GM18502 (cell line): ENCODE measurements around the gene ATP6V0D1.

ENCODE experiments used
- ATAC-seq: cut with Tn5 transposase; IDR thresholded peaks from one replicate; pipeline ENCODE4 v1.9.1; 2021; ENCODE audit warnings: mild to moderate bottlenecking; ENCODE audit not compliant: unreplicated experiment, poor library complexity

Gene ATP6V0D1

DNA sequence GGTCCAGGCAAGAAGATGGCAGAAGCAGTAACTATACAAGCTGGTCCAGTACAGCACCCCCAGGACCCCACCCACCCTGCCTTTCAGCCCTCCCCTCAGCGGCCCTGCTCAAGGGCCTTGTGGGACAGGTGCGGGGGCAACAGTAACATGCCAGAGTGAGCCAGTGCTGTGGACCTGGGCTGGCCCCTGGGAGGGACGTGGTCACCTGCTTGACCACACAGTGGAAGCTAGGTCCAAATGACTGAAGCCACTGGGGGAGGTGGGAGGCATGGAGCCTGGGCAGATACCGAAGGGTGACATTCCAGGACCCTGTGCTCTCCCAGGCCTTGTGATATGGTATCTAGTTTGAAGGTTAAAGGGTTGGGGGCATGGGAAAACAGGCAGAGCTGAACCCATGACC is 17.3 kb downstream of the ATP6V0D1 start:
- no peak for ATAC-seq

- ATAC-seq = no peak
Measured at GRCh38 chr16:67463059-67463458, 17.9 kb downstream of the ATP6V0D1 start.

DNA sequence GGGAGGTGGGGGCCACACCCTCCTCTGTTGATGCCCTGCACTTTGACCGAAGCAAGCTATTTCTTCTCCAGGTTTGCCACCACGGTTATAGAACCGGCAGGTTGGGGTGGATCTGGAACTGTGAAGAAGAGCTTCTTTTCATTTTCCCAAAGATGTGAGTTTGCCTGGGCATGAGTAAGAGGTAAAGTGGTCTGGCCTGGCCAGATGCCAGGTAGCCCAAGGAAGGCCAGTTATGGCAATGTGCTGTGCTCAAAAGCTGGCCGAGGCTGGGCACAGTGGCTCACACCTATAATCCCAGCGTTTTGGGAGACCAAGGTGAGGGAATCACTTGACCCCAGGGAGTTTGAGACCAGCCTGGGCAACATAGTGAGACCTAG is 18.7 kb downstream of the ATP6V0D1 start:
- no peak for ATAC-seq

DNA sequence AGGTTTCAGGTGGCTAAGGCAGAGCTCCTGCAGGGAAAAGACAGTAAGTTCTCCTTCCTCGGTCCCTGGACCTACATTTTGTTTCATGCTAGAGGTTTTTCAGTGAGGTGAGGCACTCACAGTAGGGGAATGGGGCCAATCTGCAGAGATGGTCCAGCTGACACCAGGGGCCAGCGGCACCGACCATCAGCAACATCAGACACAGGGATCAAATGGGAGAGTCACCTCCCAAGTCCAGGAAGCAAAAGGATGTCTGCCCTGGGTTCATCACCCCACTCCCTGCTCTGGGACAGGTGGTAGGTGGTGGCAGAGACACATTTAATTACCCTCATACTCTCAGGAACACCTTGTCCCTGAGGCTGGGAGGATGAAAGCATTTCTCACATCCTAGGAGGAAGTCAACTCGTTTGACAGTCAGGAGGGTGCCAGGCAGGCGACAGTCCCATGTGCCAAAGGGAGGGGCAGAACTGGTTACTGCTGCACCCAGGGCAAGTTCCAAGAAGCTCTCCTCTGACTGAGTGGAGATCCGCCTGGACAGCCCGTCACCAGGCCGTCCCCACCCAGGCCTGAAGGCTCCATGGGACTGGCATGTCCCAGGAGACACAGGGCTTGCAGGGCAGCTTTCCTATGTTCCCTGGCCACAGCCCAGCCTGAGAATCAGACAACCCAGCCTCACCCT is 19.2 kb downstream of the ATP6V0D1 start:
- ATAC-seq = no peak

DNA sequence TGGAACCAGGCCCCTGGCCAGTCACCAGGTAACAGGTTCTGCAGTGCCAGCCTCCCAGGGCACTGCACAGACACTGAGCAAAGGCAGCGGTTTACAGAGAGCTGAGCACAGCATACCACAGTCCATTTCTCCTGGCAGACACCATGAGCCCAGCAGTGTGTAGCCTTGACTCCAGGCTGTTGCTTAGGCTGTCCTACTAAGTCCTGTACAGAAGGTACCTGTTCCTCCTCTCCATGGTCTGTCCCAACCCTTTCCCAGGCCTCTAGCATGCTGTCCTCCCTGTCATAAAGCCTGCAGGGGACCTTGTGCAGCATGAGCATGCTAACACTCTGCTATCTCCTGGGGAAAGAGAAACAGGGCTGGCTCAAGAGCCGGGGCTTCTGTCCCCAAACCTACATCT is 20.0 kb downstream of the ATP6V0D1 start:
- ATAC-seq = no peak

GRCh38 chr16:67460168-67460567 is 20.8 kb downstream of the ATP6V0D1 start:
- no peak for ATAC-seq

GRCh38 chr16:67459861-67460150 is 21.2 kb downstream of the ATP6V0D1 start:
- ATAC-seq = no peak

GRCh38 chr16:67459066-67459860 is 21.7 kb downstream of the ATP6V0D1 start:
- no peak for ATAC-seq

GRCh38 chr16:67458121-67458641 is 22.8 kb downstream of the ATP6V0D1 start:
- no peak for ATAC-seq

GRCh38 chr16:67457611-67458010 is 23.3 kb downstream of the ATP6V0D1 start:
- ATAC-seq = no peak

DNA sequence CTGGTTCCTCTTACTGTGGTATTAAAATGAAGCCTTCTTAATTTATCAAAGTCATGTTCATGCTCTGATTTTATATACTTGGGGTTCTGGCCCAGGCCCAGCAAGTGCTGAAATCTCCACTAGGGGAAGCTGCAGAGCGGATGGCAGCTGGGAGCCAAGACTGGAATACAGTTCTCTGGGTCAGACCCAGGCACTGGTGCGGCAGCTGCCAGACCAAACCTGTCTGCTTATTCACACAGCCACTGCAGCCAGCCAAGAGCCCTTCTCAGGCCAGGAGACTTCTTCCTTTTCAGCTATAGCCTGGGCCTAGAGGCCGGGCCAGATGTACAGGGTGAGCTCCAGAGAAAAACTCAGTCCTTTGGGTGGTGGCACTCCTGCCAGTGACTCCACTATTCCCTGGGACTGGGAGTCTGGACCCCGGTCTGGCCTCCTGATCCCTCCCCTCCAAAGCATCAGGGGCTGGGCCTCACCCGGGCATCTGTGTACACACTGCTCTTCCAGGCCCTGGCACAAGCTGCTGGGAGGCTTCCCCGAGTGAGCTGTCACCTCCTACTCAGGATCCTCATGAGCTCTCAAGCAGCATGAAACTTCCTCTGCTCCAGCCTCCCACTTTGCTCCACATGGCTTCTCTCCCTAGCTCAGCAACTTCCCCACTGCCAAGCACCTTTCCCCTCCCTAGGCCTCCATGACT is 24.4 kb downstream of the ATP6V0D1 start:
- no peak for ATAC-seq

- no peak for ATAC-seq
Measured at GRCh38 chr16:67454852-67455251, 26.1 kb downstream of the ATP6V0D1 start.

DNA sequence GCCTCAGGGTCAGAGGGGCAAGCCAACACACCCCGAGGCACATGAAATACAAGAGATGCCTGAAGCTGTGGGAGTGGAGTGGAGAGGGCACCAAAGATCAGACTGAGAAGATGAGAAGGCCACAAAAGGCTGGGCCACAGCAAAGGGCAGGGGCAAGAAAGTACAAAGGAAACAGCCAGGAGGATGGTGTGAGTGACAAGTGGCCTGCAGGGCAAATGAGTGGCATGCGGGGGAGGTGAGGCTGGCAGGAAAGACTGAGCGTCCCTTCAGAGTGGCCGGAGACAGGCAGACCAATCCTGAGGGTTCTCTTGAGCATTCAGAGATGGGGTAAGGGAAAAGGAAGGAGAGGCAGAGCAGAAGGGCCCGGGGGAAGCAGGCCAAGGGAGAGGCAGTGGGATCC is 26.9 kb downstream of the ATP6V0D1 start:
- ATAC-seq = no peak

- ATAC-seq = no peak
Measured at GRCh38 chr16:67451704-67452435, 29.1 kb downstream of the ATP6V0D1 start.

GRCh38 chr16:67451061-67451703 is 29.8 kb downstream of the ATP6V0D1 start:
- ATAC-seq = no peak

DNA sequence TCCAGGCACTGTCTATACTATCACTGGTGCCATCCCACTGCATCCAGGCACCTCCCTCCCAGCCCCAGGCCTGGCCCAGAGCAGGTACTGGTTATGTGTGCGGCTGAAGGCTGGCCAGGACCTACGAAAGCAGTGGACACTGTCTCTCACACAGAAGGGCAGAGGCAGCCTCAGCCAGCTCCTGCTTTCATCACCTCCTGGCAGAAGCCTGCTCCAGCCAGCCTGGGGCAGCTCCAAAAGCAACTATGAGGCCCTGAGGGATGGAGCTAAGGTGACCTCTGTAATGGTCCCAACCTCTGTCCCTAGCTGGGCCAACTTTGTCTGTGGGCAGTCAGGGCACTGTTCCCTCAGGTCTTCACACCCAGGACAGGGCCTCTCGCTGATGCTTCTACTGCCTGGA is 31.2 kb downstream of the ATP6V0D1 start:
- ATAC-seq = no peak

DNA sequence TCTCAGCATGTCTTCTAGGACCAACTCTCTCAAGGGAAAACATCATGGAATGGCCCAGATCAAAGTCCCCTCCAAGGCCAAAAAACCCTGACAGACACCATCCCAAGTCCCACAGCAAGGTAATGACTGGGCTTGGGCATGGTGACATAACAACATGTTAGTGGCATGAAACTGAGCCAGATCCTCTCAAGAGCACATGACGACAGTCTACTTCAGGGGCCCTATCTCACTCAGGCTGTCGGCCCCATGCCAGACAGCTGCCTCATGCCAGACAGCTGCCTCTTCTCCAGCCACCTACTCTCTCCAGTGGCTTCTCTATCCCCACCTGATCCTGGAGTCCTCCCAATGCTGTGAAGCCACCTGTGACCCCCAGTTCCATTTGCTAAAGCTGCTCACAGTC is 31.6 kb downstream of the ATP6V0D1 start:
- ATAC-seq = no peak

- ATAC-seq = no peak
Measured at GRCh38 chr16:67448580-67448979, 32.4 kb downstream of the ATP6V0D1 start.

- no peak for ATAC-seq
Measured at GRCh38 chr16:67447508-67448076, 33.4 kb downstream of the ATP6V0D1 start.

DNA sequence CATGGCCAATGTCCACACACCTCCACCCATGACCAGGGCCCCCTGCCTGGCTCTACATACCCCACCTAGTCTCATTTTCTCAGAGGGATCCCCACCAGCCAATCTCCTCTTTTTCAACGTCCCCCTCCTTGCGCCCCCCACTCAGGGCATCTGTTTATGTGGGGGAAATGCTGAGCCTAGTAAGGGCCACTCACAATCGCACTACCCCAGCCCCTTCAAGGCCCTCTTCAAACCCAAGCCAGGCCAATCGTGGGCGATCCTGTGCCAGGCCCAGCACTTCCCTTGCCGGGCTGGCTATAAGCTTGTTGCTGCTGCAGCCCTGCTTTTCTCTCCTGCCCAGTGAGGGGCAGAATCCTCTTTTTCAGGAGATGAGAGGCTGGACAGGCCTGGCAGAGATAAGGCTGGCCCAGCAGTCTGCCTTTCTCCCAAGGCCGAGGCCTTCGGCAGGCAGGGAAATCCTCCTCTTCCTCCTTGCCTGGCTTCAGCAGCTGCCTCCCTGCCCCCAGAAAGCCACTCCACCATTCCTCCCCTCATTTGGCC is 33.9 kb downstream of the ATP6V0D1 start:
- ATAC-seq = no peak
